ENCODE data around the gene IRF2BPL.
"Not testable (repeated sequence)": the region's sequence is repeated elsewhere in the genome, so short reads cannot be mapped to it uniquely, and the experiment has no call there.

Gene IRF2BPL

DNA sequence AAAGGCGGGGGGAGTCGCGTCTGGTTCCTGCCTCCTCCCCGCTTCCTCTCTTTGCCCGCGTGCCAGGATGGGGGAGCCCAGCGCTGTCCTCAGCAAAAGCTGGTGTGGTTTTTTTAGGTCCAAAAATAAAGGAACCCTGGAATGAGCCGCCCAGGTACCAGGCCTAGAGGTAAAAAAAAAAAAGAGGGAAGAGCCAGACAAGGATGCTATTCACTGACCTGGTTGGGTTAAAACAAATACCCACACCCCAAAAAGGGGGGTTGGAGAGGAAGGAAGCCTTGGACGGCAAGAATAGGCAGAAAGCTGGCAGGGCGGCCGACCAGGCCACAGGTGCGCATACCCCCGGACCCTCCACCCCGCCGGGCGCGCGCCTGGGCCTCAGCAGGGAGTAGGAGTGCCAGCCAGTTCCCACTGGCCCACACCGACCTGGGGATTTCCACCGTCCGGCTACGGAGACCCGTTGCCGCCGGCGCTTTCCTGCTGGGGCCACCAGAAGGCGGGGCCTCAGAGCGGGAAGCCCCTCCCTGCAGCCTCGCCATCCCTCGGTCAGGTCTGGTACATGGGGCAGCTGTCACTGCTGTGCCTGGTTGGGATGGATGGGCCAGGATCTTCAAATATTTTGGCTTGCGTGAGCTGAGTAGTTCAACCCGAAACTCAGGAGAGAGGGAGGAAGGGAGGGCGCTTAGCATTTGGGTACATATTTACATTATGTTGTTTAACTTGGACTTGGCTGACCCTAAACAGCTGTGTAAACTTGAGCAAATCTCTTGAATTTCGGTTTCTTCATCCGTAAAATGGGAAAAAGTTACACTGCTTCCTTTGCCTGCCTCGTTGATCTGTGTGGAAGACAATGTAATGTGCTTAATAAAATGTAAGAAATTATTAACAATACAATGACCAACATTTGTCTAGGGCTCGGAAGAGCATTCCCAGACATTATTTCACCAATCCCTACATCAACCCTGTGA is 5.4 kb upstream of the IRF2BPL start:
- FAIRE-seq: no peak

DNA sequence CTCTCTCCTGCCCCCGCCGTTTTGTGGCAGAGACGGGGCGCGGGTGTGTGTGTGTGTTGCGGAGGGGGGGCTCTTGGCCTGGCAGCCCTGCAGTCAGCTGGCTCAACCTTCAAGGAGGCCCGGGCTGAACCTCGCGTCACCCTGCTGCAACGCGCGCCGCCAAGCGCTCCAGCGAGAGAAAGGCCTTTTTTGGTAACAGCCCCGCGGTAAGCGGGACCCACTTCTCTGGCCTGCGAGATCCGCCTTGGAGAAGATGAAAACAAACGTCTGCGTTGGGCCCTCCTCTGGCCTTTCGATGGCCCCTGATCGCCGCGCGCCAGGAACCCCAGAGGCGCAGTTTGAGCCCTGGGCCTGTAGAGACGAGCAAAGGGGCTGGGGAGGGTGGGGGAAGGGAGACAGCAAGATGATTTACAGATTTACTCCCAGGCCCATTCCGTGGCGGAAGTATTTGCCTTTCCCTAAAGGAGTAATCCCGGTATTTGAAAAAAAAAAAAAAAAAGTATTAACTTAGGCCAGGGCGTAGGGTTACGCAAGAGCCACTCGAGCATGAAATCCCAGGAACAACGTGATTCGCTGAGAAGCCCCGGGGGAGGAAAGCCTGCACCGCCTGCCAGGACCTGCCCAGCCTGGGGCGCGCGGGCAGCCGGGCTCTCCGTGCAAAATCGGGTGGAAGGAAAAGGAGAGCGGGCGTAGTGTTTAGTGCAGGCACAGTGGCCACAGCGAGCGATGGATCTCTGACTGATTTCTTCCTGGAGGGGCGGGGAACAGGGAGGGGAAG is 4.5 kb upstream of the IRF2BPL start:
- FAIRE-seq: peak; percentile 73

DNA sequence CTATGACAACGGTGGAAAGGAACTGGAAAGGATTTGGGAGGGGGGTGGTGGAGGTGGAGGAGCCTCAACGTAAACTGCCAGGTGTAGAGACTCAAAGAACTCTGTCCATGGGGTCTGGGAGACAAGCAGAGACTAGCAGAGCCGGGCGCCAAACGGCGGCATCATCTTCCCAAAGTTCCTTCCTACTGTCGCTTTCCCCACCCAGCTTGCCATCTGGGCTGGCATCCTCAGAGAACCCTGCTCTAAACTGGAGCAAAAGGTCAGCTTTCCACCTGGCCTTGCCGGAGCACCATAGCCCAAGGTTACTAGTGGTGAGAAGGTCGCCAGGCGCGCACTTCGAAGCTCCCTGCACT is 4.0 kb upstream of the IRF2BPL start:
- FAIRE-seq: no peak

DNA sequence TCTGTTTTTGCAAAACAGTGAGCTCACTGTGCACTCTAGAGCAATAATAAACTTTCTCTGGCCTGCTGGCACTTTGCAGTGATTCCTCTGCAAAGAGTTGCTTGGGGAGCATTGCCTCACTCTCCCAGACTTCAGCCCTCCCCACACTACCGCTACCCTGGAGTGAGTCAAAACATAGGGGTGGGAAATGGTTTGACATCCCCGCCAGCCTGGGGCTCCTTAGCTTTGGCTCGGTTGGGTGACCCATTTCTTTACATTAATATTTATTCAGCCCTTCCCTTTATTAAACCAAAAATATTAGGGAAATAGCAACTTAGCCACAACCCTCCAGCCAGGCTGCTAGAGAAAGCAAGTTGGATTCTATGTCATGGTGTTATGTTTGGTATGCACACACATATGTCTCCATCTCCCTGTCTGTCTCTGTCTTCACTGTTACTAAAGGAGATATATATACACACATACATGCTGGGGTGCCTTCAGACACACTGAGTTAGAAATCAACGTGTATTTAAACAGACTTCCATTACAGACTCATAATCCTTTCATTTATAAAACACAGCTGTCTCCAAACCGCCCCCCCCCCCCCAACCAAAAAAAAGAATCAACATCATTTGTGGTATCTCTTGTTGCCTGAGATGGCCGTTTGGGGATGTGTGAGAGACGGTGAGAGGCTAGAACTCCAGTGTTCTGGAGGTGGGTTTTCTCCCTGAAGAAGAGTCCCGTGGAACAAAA is 3.4 kb upstream of the IRF2BPL start:
- FAIRE-seq: no peak

DNA sequence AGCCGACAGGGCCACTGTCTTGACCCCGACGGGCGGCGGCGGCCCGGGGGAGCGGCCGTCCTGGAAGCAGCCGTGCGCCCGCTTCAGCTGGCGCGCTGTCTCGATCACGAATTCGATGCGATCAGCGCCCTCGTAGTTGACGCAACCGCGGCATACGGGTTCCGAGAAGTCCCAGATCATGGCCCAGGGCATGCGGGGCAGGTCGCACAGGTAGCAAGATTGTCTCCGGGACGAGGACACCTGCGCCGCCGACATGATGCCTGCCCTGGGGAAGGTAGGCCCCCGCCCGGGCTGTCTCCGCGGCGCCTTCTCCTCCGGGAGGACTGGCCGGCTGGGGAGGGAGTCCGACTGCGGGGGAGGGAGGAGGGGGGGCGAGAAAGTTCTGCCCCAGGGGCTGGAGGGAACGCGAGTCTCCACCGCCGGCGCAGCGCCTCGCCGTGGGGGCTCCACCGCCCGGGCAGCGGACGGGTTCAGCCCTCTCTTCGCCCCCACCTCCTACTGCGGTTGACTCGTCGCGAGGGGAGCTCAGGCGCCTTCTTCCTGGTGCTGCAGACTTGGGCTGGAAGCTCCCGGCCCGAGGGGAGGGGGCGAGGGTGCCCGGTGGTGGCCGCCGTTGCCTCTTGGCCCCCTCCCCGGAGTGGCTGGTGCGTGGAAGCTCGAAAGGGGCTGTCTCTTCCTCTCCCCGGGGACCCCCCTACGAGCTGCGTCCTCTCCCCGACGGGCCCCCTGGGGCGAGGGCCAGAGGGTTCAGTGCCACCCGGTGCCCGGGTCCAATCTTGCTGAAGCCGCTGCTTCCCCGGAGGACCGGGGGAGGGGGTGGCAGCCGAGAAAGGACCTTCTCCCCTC is 747 bp downstream of the IRF2BPL start:
- no peak for FAIRE-seq

DNA sequence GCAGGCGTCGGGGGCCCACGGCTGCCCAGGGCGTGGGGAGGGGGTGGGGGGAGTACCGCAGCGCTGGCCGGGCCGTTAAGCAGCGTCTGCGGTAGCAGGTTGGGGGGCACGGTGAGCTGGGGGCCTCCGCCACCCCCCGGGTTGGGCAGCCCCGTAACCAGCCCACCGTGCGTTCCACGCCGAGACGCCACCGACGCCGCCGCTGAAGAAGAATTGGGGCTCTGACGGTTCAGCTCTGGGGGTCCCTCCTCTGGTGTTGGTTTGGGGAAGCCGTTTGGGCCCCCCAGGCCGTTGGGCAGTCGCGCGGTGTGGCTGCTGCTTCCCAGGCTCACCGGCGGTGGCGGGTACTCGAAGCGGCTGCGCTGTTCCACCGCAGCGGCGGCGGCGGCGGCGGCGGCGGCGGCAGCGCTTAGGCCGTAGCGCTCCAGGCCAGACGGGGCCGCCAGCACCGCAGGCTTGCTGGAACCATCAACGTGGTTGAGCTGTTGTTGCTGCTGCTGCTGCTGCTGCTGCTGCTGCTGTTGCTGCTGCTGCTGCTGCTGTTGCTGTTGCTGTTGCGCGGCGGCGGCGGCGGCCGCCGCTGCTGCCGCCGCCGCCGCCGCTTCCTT is 1.5 kb downstream of the IRF2BPL start:
- no peak for FAIRE-seq

DNA sequence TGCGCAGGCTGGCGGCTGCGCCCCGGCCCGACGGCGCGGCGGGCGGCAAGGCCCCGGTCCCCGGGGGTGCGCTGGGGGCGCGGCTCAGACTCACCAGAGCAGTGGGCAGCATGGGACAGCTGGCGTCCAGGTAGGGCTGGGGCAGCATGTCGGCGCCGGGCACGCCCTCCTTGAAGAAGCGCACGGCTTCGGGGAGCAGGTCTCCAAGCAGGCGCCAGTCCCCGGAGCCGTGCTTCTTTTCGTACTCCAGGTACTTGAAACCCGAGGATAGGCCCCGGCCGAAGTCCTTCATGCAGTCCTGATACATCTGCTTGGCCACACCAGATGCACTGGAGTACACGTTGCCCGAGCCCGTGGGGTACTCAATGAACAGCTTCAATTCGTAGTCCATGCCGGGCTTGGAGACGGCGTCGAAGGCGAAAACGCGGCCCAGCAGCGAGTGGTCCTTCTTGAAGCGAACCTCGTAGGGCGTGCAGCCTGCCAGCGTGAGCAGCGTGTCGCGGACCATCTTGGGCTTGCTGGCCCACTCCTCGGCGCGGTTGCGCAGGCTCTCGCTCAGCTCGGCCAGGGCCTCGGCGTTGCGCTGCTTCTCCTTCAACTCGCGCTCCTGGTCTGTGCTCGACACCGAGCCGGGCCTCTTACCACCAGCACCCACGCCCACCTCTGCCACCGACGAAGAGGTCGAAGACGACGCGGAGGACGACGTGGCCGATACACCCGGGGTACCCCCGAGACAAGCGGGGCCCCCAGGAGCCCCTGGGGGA is 2.2 kb downstream of the IRF2BPL start:
- no peak for FAIRE-seq

DNA sequence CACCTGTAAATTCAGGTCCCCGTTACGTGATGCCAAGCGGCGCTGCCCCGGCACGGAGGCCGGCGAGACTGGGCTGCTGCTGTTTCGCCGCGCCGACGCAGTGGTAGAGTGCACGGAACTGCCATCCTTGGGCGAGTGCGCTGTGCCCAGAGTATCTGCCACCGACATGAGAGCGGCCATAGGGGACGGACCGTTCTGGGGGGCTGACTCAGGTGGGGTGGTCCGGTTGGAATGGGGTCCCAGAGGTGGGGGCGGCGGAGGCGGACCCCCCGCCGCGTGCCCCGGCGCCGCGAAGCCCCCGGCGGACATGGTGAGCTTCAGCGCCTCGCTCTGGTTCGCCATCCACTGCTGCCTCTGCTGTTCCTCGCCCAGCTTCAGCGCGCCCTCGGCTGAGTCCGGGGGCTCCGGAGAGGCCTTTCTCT is 2.8 kb downstream of the IRF2BPL start:
- no peak for FAIRE-seq

DNA sequence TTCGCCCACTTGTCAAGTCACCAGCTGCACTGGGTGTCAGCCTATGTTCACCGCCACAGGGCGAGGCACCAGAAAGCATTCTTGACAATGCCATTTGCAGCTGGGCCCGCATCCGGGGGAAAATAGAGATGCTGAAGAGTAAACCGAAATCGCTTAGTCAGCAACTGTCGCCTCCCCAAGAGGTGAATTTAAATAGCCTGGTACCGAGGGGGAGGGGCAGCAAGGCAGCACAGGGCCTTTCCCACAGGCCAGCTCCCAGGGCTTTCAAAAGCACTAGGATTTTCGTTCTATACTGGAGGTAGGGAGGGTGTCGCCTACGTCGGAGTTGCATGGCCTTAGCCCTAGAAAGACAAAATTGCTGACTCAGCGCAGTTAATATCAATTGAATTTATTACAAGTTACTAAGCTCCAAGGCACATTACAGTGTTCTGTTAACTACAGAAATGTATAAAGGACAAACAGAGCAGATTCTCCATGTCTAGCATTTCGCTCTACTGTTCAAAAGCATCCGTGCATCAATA is 4.3 kb downstream of the IRF2BPL start:
- FAIRE-seq: no peak

DNA sequence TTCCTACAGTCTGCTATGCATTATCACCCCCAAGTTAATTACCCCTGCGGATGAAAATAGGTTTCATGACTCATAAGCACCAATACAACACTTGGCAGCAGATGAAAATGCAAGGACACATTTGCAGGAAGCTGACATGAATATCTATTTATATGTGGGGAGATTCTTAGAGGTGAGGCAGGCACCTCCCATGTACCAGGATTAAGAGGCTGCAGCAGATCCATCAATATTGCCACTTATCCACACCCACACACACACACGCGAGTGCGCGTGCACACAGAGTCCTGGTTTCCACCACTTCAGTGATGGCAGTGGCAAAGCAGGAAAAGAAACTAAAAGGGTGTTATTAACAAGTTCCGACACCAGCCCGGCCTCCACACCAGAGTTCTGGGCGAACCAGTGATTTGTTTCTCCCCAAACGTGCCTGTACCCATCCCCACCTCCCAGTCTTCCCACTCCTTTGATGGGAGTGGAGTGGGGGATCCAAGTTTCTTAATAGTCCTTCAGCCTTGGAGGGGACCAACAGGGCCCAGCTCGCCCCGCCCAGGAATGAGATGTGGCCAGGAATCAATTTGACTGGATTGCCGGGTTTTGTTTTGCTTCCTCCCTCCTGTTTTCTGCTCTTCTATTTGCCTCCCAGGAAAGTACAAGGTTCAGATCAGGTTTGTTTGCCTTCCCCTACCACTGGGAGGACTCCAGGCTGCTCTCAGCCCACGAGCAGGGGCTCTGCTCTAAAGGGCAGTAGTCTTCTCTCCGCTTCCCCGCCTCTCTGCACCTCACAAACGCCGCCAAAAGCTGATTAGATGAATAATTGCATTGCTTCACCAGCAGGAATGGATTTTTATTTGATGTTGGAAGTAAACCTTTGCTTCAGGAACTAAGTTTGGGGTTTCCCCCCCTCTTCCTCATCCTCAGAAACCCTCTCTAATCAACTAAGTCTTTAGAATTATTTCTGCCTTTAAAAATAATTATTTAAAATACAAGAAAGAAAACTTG is 5.2 kb downstream of the IRF2BPL start:
- FAIRE-seq: no peak

DNA sequence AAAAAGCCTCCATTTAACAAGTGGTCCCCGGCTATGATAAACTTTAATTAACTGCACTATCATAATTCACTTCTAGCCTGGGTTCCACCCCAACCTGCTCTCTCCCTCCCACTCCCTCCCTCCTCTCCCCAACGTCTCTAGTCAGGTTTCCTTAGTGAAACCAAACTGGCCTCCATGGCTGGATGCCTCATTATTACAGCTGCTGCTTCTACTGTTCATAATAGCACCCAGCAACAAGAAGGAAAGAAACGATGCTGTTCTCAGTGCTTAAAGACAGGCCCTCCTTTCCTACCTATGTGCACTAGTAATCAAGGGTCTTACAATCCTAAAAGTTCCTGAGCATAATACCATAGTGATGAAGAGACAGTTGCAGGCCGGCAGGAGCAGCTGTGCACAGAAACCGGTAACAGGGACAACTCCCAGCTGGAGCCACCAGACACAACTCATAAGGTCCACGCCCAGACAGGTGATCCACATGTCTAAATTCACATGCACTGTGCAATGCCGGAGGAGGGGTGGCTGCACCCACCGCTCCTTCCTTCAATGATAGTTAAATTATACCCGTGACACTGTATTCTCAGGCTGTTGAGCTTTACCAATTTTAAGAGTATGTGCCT is 6.2 kb downstream of the IRF2BPL start:
- FAIRE-seq: no peak

DNA sequence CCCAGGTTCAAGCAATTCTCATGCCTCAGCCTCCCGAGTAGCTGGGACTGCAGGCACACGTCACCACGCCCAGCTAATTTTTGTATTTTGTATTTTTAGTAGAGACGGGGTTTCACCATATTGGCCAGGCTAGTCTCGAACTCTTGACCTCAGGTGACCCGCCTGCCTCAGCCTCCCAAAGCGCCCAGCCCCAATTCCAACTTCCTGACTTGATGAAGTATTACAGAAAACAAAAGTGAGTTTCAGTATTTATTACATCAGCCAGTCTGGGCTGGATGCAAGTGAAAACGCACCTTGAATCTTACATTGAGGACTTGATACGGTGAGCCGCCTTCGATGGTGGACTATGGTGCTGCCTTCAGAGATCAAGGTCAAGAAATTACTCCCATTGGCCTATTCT is 7.1 kb downstream of the IRF2BPL start:
- not testable (repeated sequence) for FAIRE-seq

DNA sequence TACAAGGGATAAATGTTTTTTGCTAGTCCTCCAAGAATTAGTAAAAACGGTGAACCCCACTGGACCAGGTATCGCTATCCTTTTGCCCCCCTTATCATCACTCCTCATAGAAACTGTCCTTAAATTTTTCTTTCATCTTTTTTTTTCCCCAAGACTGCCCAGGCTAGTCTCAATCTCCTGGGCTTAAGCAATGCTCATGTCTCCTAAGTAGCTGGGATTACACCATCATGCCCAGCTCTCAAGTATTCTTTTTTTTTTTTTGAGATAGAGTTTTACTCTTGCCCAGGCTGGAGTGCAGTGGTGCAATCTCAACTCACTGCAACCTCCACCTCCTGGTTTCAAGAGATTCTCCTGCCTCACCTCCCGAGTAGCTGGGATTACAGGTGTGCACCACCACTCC is 9.7 kb downstream of the IRF2BPL start:
- FAIRE-seq: no peak

DNA sequence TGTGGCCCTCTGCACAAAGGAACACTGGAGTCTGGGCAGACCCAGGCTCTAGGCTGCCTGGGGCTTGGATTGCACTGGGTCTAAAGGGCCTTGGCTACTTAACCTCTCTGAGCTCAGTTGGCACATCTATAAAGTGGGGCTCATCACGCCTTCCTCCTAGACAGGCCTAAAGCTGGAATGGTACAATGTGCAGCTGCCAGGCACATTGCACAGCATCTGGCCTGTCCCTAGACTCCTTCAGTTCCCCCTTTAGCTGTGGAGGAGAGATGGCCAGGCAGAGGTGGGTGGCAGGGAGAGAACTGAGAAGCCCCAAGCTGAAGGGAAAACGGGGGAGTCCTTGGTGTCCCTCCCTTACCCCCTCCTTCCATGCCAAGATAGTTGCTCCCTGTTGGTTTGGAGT is 10.8 kb downstream of the IRF2BPL start:
- no peak for FAIRE-seq

DNA sequence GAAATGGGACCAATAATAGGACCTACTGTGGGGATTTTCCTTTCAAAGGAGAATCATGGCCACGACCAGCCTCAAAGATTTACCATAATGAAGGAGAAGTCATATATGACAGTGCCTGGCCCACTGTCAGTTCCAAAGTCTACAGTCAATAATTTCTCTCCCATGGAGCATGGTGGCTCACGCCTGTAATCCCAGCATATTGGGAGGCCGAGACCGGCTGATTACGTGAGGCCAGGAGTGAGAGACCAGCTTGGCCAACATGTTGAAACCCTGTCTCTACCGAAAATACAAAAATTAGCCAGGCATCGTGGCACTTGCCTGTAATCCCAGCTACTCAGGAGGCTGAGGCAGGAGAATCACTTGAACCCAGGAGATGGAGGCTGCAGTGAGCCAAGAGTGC is 13.8 kb downstream of the IRF2BPL start:
- no peak for FAIRE-seq

DNA sequence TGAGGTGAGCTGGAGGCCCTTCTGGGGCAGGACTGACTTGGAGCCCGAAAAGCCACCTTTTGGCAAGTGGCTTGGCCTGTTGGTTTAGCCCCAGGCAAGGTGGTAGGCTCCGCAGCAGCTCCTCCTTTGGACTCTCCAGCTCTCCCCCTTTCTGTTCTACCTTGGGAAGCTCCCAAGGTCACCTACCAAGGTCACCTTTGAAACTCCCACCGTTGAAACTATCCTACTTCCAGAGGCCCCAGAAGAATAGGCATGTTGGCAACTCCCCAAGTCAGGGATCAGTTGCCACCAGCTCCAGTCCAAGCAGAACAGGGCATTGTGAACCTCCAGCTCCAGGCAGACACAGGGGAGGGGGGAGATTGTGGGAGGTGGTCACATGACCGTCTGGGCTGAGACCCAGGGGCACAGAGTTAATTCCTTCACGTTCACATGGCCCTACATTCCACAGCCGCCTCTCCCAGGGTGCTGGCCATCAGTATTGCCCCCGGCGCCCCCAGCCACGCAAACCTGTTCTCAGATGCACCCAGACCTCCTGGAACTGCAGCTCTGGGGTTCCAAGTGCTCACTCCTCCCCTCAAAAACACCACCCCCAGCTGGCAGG is 14.4 kb downstream of the IRF2BPL start:
- FAIRE-seq: no peak

DNA sequence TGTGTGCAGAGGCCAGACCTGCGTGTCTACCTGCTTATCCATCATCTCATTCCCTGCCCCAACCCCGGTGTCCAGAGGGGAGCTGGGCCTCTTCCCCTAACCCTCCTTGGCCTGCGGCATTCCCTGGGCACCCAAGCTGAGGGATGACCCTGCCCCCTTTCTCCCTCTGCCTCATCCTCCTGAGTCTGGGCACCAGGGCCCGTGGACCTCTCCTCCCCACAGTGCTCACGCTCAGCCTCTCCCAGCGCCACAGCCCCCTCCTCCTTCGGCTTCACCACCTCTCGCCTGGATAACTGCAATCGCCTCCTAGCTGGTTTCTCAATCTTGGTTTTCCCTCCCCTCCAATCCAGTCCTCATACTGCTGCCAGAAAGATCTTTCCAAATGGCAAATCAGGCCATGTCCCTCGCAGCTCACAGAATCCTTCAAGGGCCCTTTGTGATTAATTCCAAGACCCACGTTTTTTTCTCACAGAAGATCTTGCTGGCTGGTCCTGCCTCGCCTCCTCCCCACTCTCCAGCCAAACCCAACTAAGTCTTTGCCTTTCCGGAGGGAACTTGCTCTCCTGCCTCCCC is 16.2 kb downstream of the IRF2BPL start:
- FAIRE-seq: no peak

DNA sequence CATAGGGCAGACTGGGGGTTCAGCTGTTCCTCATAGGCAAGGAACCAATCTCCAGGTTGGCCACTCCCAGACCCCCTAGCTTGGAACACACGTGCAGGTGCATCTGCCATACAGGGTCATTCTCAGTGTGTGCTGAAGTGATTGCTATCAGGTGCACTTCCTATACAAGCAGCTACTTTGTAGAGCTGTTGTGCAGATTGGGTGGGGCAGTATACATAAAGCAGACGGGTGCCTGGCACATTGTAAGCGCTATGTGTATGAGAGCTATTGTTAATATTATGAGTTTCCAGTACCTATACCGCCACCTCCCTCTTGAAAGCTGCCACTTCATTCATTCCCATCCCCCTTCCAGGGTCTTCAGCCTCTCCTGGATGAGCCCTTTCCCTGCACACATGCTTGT is 17.3 kb downstream of the IRF2BPL start:
- no peak for FAIRE-seq
